Endothelial cell of umbilical vein (primary cell): ENCODE results near the gene DISP3. TPM values are rescaled to one million over a fixed set of nuclear protein-coding genes. Genes with fewer than 3 reads are reported as not detected.

Experiments used
- BruUV-seq: library from RNA; stranded (reverse); fragments of 400-500 nt; replicated peaks from 2 replicates; lab custom pipeline; 2021; lab: Mats Ljungman, UMichigan
- CTCF ChIA-PET: fragments of 300-600, 350-600 bp; sonication (Branson Sonifier 250); formaldehyde crosslinking; loops from one replicate; lab custom pipeline; 2021; ENCODE audit warnings: antibody characterized with exemption, inconsistent platforms; lab: Charles Lee
- POLR2A ChIA-PET: fragments of 300-600, 350-600 bp; sonication (Branson Sonifier 250); formaldehyde crosslinking; loops from one replicate; lab custom pipeline; 2021; ENCODE audit warnings: antibody characterized with exemption, inconsistent platforms; lab: Charles Lee
- DNase-seq: peaks from one replicate; pipeline ENCODE4 v3.0.0-alpha.2; 2011; ENCODE audit warnings: low read depth, low spot score
- FAIRE-seq: peaks from 2 replicates; lab custom pipeline; 2011; peaks lifted over from hg19 to GRCh38; lab: Jason Lieb, UNC
- H2AFZ ChIP-seq: 2 replicates; pipeline ENCODE4 v1.6.0; 2012; ENCODE audit warnings: low read depth, low read length, control low read depth, inconsistent platforms
- H3K27ac ChIP-seq: 2 replicates; pipeline ENCODE4 v1.5.1; 2011; ENCODE audit warnings: low read depth, mild to moderate bottlenecking, control low read depth, low read length, moderate library complexity; ENCODE audit not compliant: insufficient read depth
- H3K27me3 ChIP-seq, 2 experiments: 2 replicates each; pipeline versions ENCODE4 v1.6.0 to v1.6.1; 2011; ENCODE audit warnings: low read length in 2 of 2, mixed read lengths in 1 of 2; ENCODE audit not compliant: control insufficient read depth in 2 of 2, insufficient read depth in 2 of 2
- H3K36me3 ChIP-seq, 2 experiments: 2 replicates in 1 of 2; 3 replicates in 1 of 2; pipeline ENCODE4 v1.5.1; 2011; ENCODE audit warnings: low read length in 2 of 2, mild to moderate bottlenecking in 1 of 2, moderate library complexity in 1 of 2; ENCODE audit not compliant: control insufficient read depth in 2 of 2, insufficient read depth in 2 of 2; ENCODE audit errors: extremely low read depth in 1 of 2
- H3K4me1 ChIP-seq: 3 replicates; pipeline ENCODE4 v1.5.1; 2011; ENCODE audit warnings: mild to moderate bottlenecking, low read length; ENCODE audit not compliant: control insufficient read depth, insufficient read depth; ENCODE audit errors: extremely low read depth
- H3K4me2 ChIP-seq: 2 replicates; pipeline ENCODE4 v1.6.1; 2011; ENCODE audit warnings: low read length, control low read depth, mixed read lengths; ENCODE audit not compliant: insufficient read depth
- H3K4me3 ChIP-seq, 3 experiments: fragments of 200-600 bp in 1 of 3; sonication (generic), shearing (Covaris generic) in 1 of 3; replicated peaks in 1 of 3; 2 replicates each; pipeline ENCODE4 v1.5.1; 2011 to 2016; ENCODE audit warnings: control low read depth in 3 of 3, low read length in 3 of 3, mild to moderate bottlenecking in 2 of 3, inconsistent platforms in 1 of 3, low read depth in 1 of 3, moderate library complexity in 1 of 3; ENCODE audit not compliant: insufficient read depth in 1 of 3
- H3K79me2 ChIP-seq: 2 replicates; pipeline ENCODE4 v1.6.0; 2012; ENCODE audit warnings: low read length, inconsistent platforms; ENCODE audit not compliant: control insufficient read depth, insufficient read depth
- H3K9ac ChIP-seq: replicated peaks from 2 replicates; pipeline ENCODE3; 2011; ENCODE audit warnings: low read length, control low read depth; ENCODE audit not compliant: insufficient read depth; ENCODE audit errors: extremely low read depth
- H3K9me1 ChIP-seq: replicated peaks from 3 replicates; pipeline ENCODE4 v1.6.0; 2011; ENCODE audit warnings: mild to moderate bottlenecking, low read length; ENCODE audit not compliant: control insufficient read depth, insufficient read depth; ENCODE audit errors: extremely low read depth
- H3K9me3 ChIP-seq: replicated peaks from 2 replicates; pipeline ENCODE4 v1.5.1; 2012; ENCODE audit warnings: low read length, inconsistent platforms; ENCODE audit not compliant: control insufficient read depth, insufficient read depth
- H4K20me1 ChIP-seq: replicated peaks from 2 replicates; pipeline ENCODE3; 2011; ENCODE audit warnings: mild to moderate bottlenecking, low read length; ENCODE audit not compliant: control insufficient read depth, insufficient read depth; ENCODE audit errors: extremely low read depth
- FOS ChIP-seq: IDR thresholded peaks from 2 replicates; pipeline ENCODE4 v1.6.1; 2011; ENCODE audit warnings: mild to moderate bottlenecking, low read length, moderate library complexity, borderline replicate concordance; ENCODE audit not compliant: insufficient read depth
- GATA2 ChIP-seq: IDR thresholded peaks from 2 replicates; pipeline ENCODE4 v1.7.0; 2011; ENCODE audit warnings: low read depth, mild to moderate bottlenecking, moderate library complexity, mixed read lengths, low read length; ENCODE audit not compliant: insufficient read length, insufficient read depth
- JUN ChIP-seq: IDR thresholded peaks from 2 replicates; pipeline ENCODE4 v1.6.1; 2011; ENCODE audit warnings: borderline replicate concordance, low read depth; ENCODE audit not compliant: insufficient read length, insufficient read depth
- POLR2AphosphoS5 ChIP-seq: IDR thresholded peaks from 2 replicates; pipeline ENCODE4 v1.6.1; 2012; ENCODE audit warnings: low read depth, mild to moderate bottlenecking, control low read depth, low read length, moderate library complexity; ENCODE audit not compliant: insufficient read depth
- dilution Hi-C: fragments of 300-500 bp; cut with MboI; formaldehyde crosslinking; loops from one replicate; pipeline ENCODE4 v1.15.0; 2019; ENCODE audit warnings: low sequenced_read_pairs; ENCODE audit not compliant: extremely low pct_ligation_motif_present
- intact Hi-C: fragments of 100-400 bp; cut with micrococcal nuclease; formaldehyde crosslinking; loops from one replicate; pipeline ENCODE4 v1.10.0; 2022
- polyA plus RNA-seq, 4 experiments: library from polyadenylated mRNA; depleted of rRNA in 3 of 4; stranded (reverse) in 3 of 4; unstranded in 1 of 4; fragments of >200 nt; gene quantifications; 2 replicates each; pipeline versions ENCODE4 v1.2.1 to v1.2.3, GENCODE V29; 2011 to 2012; ENCODE audit warnings: missing spikeins in 1 of 4
- total RNA-seq: library from RNA; stranded (reverse); gene quantifications from 2 replicates; pipeline ENCODE4 v1.2.3, GENCODE V29; 2021
- TF ChIP-seq, protein P1 (sequence below): IDR thresholded peaks from 2 replicates; pipeline ENCODE4 v1.6.1; 2011; ENCODE audit not compliant: insufficient read depth, insufficient read length
- TF ChIP-seq, protein P2 (sequence below), 2 donors: IDR thresholded peaks; 1 replicate in 1 of 2; 2 replicates in 1 of 2; pipeline ENCODE4 v1.5.1; 2011; ENCODE audit warnings: low read length in 2 of 2, mild to moderate bottlenecking in 2 of 2, moderate library complexity in 2 of 2, control low read depth in 1 of 2, inconsistent platforms in 1 of 2, low read depth in 1 of 2; ENCODE audit not compliant: insufficient read depth in 1 of 2; ENCODE audit errors: extremely low read depth in 1 of 2

Gene DISP3
- total and polyA plus RNA-seq, 2 donors (not counting 3 experiments of a cell fraction or from before 2014, with no cell fraction given), result 0.26 to 0.49 TPM

DNA sequence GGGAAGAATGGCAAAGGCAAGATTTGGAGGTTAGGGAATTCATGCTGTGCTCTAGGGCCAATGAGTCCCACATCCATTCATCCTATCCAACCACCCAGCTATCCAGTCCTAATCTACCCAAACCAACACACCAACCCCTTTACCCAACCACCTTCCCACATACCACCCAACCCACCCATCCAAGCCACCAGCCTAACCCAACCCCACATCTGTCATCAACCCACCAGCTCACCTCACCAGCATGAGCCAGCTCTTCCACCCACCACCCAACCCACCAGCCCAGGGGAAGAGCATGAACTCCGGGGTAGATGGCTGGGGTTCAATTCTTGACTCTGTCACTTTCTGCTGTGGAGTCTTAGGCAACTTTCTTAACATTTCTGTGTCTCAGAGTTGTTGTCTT lies 35.9 kb upstream of the DISP3 start:
- Histone ChIP-seq H3K9me1 (no peaks in the 10 kb centered on the region), H3K27ac (no peak overlapping the region), H3K36me3 (no peaks in the 10 kb centered on the region), H2AFZ (no peak overlapping the region), H3K9ac (no peak overlapping the region), H3K27me3 (no peaks in the 10 kb centered on the region), H3K4me3 (no peak overlapping the region), H3K79me2 (no peaks in the 10 kb centered on the region), H3K4me1 (no peaks in the 10 kb centered on the region), H3K9me3 (no peaks in the 10 kb centered on the region), H3K4me2 (no peak overlapping the region), H4K20me1 (no peaks in the 10 kb centered on the region)
- dilution Hi-C loops, result no loop called here
- ChIA-PET POLR2A (no interaction called here), CTCF (interaction anchor here (1.0 kb wide), 1 partner anchor 203 kb away, joined by 3 read pairs; no protein-coding TSS in a partner anchor)
- FAIRE-seq (no peak), DNase-seq (no peak)
- BruUV-seq, result no TSS peak
- intact Hi-C loops, result no loop called here
- TF ChIP-seq POLR2AphosphoS5 (no peak), GATA2 (no peak)

DNA sequence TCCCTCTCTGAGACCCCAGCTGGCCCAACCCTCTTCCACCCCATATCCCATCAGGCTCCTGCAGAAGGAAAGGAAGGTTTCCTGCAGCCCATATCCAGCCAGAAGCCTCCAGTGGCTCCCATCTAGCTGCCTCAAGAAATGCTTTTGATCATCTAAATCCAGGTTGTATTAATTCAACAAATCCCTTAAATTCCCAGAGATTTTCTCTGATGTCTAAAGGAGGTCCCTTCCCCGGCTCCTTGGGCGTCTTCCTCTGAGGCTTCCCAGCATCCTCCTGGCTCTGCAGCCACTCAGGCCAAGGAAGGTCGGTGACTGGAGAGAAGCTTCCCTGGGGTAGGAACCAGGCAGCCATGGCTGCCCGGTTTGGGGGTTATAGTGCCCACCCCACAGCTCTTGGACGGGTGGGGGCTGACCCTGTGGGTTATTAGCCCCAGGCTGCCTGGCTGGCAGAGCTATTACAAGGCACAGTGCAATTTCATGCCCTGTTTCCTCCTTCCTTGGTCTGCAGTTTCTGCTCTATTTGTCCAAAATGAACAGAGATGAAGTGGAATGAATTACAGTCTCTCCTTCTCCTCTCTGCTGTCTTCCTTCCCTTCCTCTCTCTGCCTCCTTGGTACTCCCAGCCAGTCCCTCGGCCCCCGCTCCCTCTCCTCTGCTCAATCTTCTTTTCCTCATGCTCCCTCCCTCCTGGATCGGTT lies 34.8 kb upstream of the DISP3 start:
- dilution Hi-C loops, result no loop called here
- Histone ChIP-seq H3K27me3 (no peaks in the 10 kb centered on the region), H3K4me3 (no peak overlapping the region), H3K36me3 (no peaks in the 10 kb centered on the region), H4K20me1 (no peaks in the 10 kb centered on the region), H3K4me2 (no peak overlapping the region), H3K9ac (no peak overlapping the region), H3K27ac (no peak overlapping the region), H3K4me1 (no peaks in the 10 kb centered on the region), H3K9me3 (no peaks in the 10 kb centered on the region), H2AFZ (no peak overlapping the region), H3K9me1 (no peaks in the 10 kb centered on the region), H3K79me2 (no peaks in the 10 kb centered on the region)
- TF ChIP-seq, protein P1, sequence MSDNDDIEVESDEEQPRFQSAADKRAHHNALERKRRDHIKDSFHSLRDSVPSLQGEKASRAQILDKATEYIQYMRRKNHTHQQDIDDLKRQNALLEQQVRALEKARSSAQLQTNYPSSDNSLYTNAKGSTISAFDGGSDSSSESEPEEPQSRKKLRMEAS, result no peak
- no peak for TF ChIP-seq FOS
- no peak for TF ChIP-seq POLR2AphosphoS5
- no peak for TF ChIP-seq JUN
- TF ChIP-seq, protein P2, sequence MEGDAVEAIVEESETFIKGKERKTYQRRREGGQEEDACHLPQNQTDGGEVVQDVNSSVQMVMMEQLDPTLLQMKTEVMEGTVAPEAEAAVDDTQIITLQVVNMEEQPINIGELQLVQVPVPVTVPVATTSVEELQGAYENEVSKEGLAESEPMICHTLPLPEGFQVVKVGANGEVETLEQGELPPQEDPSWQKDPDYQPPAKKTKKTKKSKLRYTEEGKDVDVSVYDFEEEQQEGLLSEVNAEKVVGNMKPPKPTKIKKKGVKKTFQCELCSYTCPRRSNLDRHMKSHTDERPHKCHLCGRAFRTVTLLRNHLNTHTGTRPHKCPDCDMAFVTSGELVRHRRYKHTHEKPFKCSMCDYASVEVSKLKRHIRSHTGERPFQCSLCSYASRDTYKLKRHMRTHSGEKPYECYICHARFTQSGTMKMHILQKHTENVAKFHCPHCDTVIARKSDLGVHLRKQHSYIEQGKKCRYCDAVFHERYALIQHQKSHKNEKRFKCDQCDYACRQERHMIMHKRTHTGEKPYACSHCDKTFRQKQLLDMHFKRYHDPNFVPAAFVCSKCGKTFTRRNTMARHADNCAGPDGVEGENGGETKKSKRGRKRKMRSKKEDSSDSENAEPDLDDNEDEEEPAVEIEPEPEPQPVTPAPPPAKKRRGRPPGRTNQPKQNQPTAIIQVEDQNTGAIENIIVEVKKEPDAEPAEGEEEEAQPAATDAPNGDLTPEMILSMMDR (IDR thresholded peaks at IDR 0.05; ENCODE audit: extremely low read depth in 1 of 2, insufficient read depth in 1 of 2, low read depth in 1 of 2, low read length in 2 of 2), result no peak
- FAIRE-seq (no peak), DNase-seq (no peak)
- ChIA-PET POLR2A (no interaction called here), CTCF (interaction anchor here (1.0 kb wide), 1 partner anchor 12 kb away, joined by 3 read pairs; no protein-coding TSS in a partner anchor)
- intact Hi-C loops, result no loop called here
- no TSS peak for BruUV-seq
